OCI-LY3 (cell line): ENCODE data around the gene DNAH17.

Source experiments
- H2AFZ ChIP-seq: fragments of 200-600, 300-600 bp; shearing (Covaris generic); 2 replicates; pipeline ENCODE4 v1.6.0; 2014; ENCODE audit warnings: antibody characterized with exemption, low read depth, low read length
- H3K27ac ChIP-seq: fragments of 200-600, 300-600 bp; sonication (generic); 2 replicates; pipeline ENCODE4 v1.5.1; 2014; ENCODE audit warnings: mild to moderate bottlenecking, low read length, moderate library complexity, mixed read lengths
- H3K27me3 ChIP-seq: fragments of 200-600, 300-600 bp; sonication (generic); 2 replicates; pipeline ENCODE4 v1.6.1; 2014; ENCODE audit warnings: low read depth, low read length, mixed read lengths
- H3K36me3 ChIP-seq: fragments of 200-600, 300-600 bp; sonication (generic); replicated peaks from 2 replicates; pipeline ENCODE3; 2014; ENCODE audit warnings: low read depth, low read length, mixed read lengths
- H3K4me1 ChIP-seq: fragments of 300-600, 200-600 bp; sonication (generic); 2 replicates; pipeline ENCODE4 v1.6.1; 2014; ENCODE audit warnings: low read length, mixed read lengths
- H3K4me2 ChIP-seq: fragments of 200-600, 300-600 bp; sonication (generic); 2 replicates; pipeline ENCODE4 v1.6.1; 2014; ENCODE audit warnings: low read length, mixed read lengths
- H3K4me3 ChIP-seq: fragments of 300-600, 200-600 bp; sonication (generic); 2 replicates; pipeline ENCODE4 v1.5.1; 2014; ENCODE audit warnings: antibody characterized with exemption, mild to moderate bottlenecking, low read length, moderate library complexity
- H3K79me2 ChIP-seq: fragments of 300-600, 200-600 bp; shearing (Covaris generic); 2 replicates; pipeline ENCODE4 v1.6.1; 2014; ENCODE audit warnings: mild to moderate bottlenecking, low read length, mixed read lengths
- H3K9ac ChIP-seq: fragments of 300-600, 200-600 bp; shearing (Covaris generic); 2 replicates; pipeline ENCODE4 v1.6.0; 2014; ENCODE audit warnings: mild to moderate bottlenecking, low read length, moderate library complexity
- H3K9me3 ChIP-seq: fragments of 200-600, 300-600 bp; shearing (Covaris generic); 2 replicates; pipeline ENCODE4 v1.6.1; 2014; ENCODE audit warnings: low read length, mixed read lengths; ENCODE audit not compliant: insufficient read depth
- H4K20me1 ChIP-seq: fragments of 200-600, 300-600 bp; sonication (generic); 2 replicates; pipeline ENCODE4 v1.6.1; 2016; ENCODE audit warnings: low read length, mixed read lengths; ENCODE audit not compliant: insufficient read depth
- CTCF ChIP-seq: fragments of 200-600, 300-600 bp; sonication (generic); IDR thresholded peaks from 2 replicates; pipeline ENCODE4 v1.5.1; 2014; ENCODE audit warnings: antibody characterized with exemption, low read length, low read depth
- EZH2phosphoT487 ChIP-seq: fragments of 200-600 bp; shearing (Covaris generic); IDR thresholded peaks from 2 replicates; pipeline ENCODE4 v1.6.1; 2018; ENCODE audit warnings: antibody characterized with exemption, mixed run types, low read depth

Gene DNAH17

DNA sequence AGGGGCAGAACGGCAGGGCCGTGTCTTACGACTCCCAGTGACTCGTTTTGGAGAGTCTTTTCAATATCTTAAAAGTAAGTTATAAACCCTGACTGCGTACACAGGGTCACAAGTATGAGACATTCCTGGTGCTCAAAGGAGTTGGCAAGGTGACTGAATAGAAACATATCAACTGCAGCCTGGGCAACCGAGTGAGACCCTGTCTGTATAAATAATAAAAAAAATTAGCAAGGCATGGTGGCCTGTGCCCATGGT, 115.5 kb downstream of the DNAH17 start:
- Histone ChIP-seq H3K9me3 (no peaks in the 10 kb centered on the region), H3K36me3 (no peaks in the 10 kb centered on the region)
- TF ChIP-seq EZH2phosphoT487 (no peak), CTCF (no peak)

DNA sequence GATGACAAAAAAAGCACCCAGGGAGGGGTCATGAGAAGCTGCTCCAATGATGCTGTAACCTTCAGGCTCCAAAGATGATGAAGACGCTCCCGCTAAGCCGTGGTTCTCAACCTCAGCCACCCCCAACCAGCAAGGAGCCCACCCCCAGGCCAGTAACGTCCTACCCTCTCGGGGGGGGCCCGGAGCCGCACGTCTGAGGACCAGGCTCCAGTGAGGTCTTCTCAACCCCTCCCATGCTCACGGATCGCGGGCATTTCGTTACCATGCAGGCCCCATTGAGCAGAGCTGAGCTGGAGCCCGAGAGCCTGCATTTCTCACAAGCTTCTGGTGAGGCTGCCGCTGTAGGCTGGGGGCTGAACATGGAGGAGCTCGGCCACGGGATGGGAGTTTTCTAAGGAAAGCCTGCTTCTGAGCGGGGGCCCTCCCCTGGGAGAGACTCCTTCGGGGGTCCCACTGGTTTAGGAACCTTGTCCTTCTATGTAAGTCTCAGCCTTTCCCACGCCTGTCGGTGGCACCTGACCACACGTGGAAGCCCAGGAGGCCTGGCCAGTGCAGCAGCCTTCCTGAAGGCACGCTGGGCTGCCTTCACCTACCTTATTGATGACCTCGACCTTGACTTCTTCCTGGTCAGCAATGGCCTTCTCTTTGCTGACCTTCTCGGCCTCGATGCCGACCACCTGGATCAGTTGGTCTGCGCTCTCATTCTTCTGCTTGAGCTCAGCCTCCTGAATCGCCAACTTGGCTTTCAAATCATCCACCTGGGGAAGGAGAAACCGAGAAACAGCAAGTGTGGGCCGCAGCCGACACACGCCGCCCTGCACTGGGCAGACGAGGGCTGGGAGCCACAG, 116.0 kb downstream of the DNAH17 start:
- no peaks in the 10 kb centered on the region for H3K9me3 ChIP-seq
- TF ChIP-seq CTCF (no peak), EZH2phosphoT487 (no peak)
- no peaks in the 10 kb centered on the region for H3K36me3 ChIP-seq
- H4K20me1 ChIP-seq = no peaks in the 10 kb centered on the region
- no peak overlapping the region for H3K9ac ChIP-seq
- H3K27ac ChIP-seq = no peak overlapping the region
- no peaks in the 10 kb centered on the region for H3K79me2 ChIP-seq
- no peak overlapping the region for H3K4me3 ChIP-seq
- no peaks in the 10 kb centered on the region for H3K27me3 ChIP-seq
- H3K4me1 ChIP-seq = no peaks in the 10 kb centered on the region
- H3K4me2 ChIP-seq = no peak overlapping the region
- no peak overlapping the region for H2AFZ ChIP-seq

More for the DNA sequence above, 115.5 kb downstream of the DNAH17 start:
- Histone ChIP-seq H2AFZ (no peak overlapping the region), H3K27me3 (no peaks in the 10 kb centered on the region), H3K27ac (no peak overlapping the region), H3K4me2 (no peak overlapping the region), H3K9ac (no peak overlapping the region), H4K20me1 (no peaks in the 10 kb centered on the region), H3K4me3 (no peak overlapping the region), H3K4me1 (no peaks in the 10 kb centered on the region), H3K79me2 (no peaks in the 10 kb centered on the region)

GRCh38 chr17:78460176-78460675, 117.0 kb downstream of the DNAH17 start:
- Histone ChIP-seq H2AFZ (no peak overlapping the region), H3K27me3 (no peaks in the 10 kb centered on the region)
- TF ChIP-seq EZH2phosphoT487 = no peak
- TF ChIP-seq CTCF = no peak

GRCh38 chr17:78459696-78460095, 117.5 kb downstream of the DNAH17 start:
- no peaks in the 10 kb centered on the region for H3K79me2 ChIP-seq
- no peak overlapping the region for H2AFZ ChIP-seq
- H3K4me2 ChIP-seq = no peak overlapping the region
- no peaks in the 10 kb centered on the region for H3K27me3 ChIP-seq
- no peaks in the 10 kb centered on the region for H3K4me1 ChIP-seq
- H3K9ac ChIP-seq = no peak overlapping the region
- no peak overlapping the region for H3K4me3 ChIP-seq
- TF ChIP-seq EZH2phosphoT487 (no peak), CTCF (no peak)
- H3K27ac ChIP-seq = no peak overlapping the region
- H3K36me3 ChIP-seq = no peaks in the 10 kb centered on the region
- no peaks in the 10 kb centered on the region for H4K20me1 ChIP-seq
- no peaks in the 10 kb centered on the region for H3K9me3 ChIP-seq

More at GRCh38 chr17:78460176-78460675, 117.0 kb downstream of the DNAH17 start:
- H3K36me3 ChIP-seq = no peaks in the 10 kb centered on the region
- H3K4me2 ChIP-seq = no peak overlapping the region
- H3K27ac ChIP-seq = no peak overlapping the region
- H4K20me1 ChIP-seq = no peaks in the 10 kb centered on the region
- H3K4me1 ChIP-seq = no peaks in the 10 kb centered on the region
- H3K9ac ChIP-seq = no peak overlapping the region
- no peaks in the 10 kb centered on the region for H3K9me3 ChIP-seq
- H3K4me3 ChIP-seq = no peak overlapping the region
- no peaks in the 10 kb centered on the region for H3K79me2 ChIP-seq
